ENCODE measurements around the gene CADM2.

DNA sequence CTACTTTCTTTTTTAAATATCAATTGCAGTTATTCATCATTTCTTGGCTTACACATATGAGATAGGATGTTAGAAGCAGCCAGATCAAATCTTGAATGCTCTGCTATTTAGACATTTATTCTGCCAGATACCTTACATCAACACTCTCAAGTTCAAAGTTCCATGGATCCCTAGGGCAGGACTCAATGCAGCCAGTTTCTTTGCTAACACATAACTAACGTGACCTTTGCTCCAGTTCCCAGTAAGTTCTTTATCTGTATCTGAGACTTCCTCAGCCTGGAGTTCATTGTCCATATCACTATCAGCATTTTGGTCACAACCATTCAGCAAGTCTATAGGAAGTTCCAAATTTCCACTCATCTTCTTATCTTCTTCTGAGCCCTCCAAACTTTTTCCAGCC is 1092.3 kb downstream of the CADM2 start:
- TF ChIP-seq, protein P1, sequence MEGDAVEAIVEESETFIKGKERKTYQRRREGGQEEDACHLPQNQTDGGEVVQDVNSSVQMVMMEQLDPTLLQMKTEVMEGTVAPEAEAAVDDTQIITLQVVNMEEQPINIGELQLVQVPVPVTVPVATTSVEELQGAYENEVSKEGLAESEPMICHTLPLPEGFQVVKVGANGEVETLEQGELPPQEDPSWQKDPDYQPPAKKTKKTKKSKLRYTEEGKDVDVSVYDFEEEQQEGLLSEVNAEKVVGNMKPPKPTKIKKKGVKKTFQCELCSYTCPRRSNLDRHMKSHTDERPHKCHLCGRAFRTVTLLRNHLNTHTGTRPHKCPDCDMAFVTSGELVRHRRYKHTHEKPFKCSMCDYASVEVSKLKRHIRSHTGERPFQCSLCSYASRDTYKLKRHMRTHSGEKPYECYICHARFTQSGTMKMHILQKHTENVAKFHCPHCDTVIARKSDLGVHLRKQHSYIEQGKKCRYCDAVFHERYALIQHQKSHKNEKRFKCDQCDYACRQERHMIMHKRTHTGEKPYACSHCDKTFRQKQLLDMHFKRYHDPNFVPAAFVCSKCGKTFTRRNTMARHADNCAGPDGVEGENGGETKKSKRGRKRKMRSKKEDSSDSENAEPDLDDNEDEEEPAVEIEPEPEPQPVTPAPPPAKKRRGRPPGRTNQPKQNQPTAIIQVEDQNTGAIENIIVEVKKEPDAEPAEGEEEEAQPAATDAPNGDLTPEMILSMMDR (IDR thresholded peaks at IDR 0.05) = no peak
- no peak for TF ChIP-seq POLR2A (IDR thresholded peaks at IDR 0.05; ENCODE audit: low read depth)
- TF ChIP-seq POLR2AphosphoS5 (IDR thresholded peaks at IDR 0.05) = no peak
- no peak for TF ChIP-seq EP300 (IDR thresholded peaks at IDR 0.05)
